HG03432 (cell line): ENCODE measurements around the gene TECTA.
"Not testable (repeated sequence)": the region's sequence is repeated elsewhere in the genome, so short reads cannot be mapped to it uniquely, and the experiment has no call there.

Experiments
- ATAC-seq: cut with Tn5 transposase; IDR thresholded peaks from one replicate; pipeline ENCODE4 v1.9.1; 2021; ENCODE audit warnings: mild to moderate bottlenecking, moderate library complexity; ENCODE audit not compliant: unreplicated experiment

The TECTA gene

DNA sequence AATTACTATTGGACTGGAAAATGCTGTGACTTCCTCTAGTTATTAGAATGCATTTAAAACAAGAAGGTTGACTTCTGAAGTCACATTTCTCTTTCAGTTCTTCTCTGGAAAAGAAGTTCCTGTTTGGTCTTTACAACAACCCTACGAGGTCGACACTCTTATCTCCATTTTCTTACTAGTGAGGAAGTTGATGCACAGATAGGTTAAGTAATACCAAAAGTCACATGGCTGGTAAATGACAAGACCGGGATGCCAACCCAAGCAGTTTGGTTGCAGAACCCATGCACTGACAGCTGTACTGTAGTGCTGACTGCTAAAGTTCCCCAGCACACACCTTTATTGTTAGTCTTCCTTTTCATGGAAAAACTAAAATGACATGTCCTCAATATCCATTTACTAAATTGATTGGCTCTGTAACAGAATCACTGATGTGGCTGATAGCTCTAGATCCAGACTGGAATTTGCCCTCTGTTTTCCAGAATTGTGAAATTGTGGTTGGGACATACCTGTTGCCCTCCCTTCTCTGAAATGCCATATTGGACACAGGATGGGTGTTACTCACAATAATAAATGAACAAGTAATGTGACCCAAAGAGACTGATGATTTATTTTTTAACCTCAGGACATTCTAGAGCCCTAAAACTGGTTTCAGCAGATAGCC lies 9.4 kb upstream of the TECTA start:
- ATAC-seq, result no peak

DNA sequence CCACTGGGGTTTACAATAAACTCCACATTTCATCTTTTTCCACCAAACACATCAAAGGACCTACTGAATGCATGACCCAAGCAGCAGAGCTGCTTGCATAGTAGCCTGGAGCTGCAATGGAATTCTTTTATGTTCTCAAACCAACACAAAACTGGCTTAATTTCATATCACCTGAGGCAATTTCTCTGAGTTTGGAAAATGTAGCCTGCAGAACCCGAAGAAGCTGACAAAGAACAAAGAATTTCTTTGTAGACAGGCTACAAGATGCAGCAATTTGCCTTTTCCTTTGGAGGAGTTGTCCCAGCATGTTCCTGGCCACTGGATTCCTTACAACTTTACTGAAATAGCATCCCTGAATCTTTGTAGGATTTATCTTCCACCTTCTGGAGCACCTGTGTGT lies 5.5 kb upstream of the TECTA start:
- no peak for ATAC-seq

DNA sequence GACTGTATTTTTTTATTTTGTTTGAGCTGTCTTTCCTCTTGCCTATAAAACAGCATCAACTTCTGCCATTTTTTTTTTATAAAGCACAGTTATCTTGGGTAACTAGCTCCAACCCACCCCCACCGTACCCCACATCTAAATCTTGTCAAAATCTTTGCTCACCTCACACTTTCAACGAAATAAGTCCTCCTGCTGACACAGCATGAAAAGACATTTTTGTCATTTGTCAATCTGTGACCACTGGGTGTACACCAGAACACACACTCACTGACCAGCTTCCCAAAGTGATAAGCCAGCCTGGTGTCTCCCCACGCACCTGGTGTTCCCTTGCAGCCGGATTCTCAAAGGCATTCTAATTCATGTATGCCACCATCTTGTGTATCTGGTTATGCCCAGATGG lies 1.7 kb upstream of the TECTA start:
- no peak for ATAC-seq

DNA sequence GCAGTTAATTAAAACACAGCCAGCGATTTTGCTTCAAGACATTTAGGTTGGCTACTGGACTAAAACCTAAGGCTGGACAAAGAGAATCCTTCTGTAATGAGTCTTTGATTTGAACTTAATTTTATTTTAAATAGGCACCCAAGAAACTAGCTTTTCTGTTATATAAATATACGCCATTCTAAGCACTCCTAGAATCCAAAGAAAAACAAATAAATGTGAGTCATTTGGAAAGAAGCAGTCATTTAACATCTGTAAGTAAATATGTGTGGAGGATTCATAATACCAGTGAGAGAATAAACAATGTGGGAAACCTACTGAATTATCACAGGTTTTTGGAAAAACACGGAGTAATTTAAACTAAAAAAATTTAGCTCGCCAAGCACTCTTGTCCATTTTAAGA lies 1.2 kb upstream of the TECTA start:
- ATAC-seq, result no peak

DNA sequence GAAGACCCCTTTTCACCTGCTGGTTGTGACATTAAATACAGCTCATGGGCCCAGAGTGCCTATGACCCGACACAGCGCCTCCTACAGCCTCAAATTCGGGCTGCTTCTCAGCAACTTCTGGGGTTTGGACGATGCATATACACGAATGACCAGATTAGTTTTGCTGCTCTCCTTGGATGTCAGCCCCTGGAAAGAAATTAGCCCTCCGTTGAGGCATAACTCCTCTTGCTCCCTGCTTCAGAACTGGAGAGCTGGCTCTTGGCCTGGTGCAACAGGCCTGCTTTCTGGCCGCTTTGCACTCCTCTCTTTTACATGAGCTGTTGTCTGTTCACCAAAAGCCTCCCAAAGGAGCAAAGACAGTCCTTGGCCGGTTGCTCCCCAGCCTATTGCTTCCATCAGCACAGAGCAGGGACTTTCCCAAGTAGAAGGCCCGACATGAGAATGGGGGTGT lies 3.3 kb downstream of the TECTA start:
- no peak for ATAC-seq

DNA sequence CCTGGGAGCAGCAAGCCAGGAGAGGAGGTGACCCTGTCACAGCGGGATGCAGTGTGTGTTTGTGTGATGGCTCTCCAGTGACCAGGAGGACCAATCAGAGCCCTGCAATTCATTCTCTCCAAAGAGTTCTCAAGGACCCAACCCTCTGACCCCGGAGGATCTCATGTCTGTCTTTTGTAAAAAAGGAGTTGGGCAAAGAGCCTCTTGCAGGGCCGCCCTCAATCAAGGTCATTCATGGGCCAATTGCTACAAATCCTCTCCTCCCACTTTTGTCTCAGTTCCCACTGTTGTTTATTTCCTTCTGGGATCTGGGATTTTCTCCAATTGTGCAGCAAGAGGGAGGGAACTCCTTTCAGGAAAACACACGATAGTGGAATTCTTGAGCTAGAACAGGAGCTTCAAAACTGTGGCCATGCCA lies 4.0 kb downstream of the TECTA start:
- ATAC-seq, result no peak

DNA sequence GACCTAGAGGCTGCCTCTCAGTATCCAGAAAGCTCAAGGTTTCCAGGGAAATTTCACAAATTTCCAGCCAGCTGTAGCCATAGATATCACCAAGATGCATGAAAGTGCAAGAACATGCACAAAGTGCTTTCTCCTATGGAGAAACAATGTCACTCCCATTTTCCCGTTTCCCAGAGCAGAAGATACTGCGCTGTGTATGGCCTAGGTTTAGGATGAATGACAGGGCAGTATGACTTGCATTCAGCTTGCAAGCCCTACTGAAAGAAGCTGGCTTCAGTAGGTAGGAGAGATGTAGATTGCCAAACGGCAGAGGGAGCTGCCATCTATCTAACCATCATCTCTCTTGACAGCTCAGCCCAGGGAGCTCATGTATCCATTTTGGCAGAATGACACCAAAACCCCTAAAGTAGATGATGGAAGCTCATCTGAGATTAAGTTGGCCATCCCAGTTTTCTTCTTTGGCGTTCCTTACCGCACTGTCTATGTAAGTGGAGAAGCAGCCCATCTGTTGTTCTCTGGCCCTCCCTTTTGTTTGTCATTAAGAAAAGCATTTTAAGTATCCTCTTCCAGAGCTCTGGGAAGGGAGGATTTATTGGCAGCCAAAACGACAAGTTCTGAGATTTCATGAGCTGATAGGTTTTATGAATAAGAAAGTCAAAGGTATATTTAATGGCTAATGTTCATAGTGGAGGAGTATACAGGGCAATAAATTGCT lies 4.6 kb downstream of the TECTA start:
- no peak for ATAC-seq

DNA sequence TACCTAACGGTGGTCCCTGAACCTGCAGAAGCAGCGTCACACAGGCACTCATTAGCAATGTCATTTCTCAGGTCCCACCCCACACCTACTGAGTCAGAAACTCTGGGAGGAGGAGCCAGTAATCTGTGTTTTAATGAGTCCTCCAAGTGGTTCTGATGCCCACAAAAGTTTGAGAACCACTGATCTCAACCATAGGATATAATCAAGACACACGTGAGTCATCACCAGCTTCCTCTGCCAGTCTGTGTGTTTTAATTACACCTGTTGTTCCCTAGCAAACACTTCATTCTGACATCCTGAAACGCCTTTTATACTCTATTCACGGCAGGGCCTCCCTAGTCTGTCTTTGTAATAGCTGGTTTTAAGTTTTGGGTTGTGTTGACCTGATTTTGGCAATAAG lies 5.8 kb downstream of the TECTA start:
- no peak for ATAC-seq

DNA sequence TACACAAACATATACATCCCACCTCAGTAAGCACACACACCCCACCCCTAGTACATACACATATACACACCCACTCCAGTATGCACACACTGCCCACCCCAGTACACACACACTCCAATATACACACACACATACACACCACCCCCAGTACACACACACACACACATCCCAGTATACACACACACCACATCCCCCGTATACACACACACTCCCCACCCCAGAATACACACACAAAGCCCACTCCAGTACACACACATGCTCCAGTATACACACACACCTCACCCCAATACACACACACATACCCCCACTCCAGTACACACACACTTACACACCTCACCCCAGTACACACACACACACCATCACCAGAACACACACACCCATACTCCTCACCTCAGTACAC lies 7.4 kb downstream of the TECTA start:
- ATAC-seq, result no peak

DNA sequence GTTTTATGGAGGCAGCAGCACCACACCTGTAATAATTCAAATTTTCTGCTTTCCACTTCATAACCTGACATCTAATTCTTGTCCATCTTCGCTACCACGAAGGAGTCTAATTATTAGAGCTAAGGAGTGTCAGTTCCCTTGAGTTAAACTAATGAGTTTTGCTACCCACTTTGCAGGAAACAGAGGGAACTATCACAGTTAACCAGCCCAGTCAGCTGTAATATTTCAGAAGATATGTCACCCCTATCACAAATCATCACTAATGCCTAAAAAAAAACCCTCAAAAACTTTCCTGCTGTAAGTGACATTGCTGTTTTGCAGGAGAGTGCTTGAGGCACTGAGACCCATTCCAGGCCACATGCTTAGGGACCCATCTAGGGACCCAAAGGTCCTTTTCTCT lies 8.4 kb downstream of the TECTA start:
- ATAC-seq, result no peak

DNA sequence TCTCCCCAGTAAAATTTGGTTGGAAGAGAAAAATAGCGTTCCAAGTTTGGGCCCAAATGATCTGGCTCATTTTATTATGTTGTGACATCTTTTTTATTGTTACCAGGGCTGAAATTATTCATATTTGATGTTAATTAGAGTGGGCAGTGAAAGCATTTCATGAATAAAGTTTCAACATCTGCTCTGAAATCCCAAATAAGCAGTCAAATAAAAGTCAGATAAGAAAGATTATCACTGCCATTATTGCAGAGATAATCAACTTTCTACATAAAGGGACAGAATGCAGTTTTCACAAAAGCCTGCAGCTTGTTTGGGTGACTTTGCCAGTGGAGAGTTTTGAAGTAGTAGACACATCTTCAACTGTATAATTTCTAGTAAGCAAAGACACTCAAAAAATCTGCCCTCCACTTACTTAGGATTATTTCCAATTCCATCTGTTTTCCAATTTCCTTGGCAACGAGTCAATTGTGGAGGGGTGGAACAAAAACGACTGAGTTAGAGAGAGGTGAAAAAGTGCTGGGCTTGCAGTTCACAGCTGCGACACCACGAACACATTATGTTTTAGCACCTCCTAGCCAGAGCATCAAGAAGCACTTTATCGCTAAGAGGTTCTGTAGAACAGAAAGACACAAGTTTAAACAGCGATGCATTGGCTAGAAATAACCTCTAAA lies 9.0 kb downstream of the TECTA start:
- ATAC-seq, result no peak

DNA sequence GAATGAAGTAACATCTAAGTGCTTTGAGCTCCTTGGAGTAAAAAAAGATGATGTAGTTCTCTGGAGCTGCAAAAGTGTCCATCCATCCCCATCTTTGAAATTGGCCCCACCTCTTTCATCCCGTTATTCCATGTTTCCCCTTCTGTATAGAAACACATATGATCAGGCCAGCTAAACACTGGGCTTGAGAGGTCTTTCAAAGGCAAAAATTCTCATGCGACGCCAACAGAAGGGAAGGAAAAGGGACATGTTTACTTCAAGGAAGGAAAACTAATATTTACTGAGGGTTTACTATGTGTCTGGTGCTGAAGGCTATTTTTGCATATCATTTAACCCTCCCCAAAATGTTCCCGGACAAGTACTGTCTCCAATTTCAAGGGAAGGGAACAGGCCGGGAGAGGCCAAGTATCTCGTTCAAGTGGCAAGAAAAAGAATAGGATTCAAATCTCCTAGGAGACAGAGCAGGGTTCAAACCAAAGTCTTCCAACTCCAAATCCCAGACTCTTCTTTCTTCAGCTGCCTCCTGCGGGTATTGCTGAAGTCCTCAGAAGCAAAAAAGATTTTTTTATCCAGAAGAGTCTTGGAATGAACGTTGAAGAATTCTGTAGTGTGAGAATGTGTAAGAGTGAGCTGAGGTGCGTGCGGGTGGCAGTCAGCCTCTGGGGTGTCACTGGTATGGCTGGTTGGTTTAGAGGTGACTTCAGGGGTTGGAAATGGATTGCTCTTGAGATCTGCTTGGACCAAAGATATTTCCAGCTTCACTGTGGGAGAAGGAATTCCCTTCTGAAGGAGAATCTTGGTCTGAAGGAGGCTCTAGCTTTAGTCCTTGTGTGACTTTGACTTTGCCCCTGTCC lies 10.1 kb downstream of the TECTA start:
- no peak for ATAC-seq

DNA sequence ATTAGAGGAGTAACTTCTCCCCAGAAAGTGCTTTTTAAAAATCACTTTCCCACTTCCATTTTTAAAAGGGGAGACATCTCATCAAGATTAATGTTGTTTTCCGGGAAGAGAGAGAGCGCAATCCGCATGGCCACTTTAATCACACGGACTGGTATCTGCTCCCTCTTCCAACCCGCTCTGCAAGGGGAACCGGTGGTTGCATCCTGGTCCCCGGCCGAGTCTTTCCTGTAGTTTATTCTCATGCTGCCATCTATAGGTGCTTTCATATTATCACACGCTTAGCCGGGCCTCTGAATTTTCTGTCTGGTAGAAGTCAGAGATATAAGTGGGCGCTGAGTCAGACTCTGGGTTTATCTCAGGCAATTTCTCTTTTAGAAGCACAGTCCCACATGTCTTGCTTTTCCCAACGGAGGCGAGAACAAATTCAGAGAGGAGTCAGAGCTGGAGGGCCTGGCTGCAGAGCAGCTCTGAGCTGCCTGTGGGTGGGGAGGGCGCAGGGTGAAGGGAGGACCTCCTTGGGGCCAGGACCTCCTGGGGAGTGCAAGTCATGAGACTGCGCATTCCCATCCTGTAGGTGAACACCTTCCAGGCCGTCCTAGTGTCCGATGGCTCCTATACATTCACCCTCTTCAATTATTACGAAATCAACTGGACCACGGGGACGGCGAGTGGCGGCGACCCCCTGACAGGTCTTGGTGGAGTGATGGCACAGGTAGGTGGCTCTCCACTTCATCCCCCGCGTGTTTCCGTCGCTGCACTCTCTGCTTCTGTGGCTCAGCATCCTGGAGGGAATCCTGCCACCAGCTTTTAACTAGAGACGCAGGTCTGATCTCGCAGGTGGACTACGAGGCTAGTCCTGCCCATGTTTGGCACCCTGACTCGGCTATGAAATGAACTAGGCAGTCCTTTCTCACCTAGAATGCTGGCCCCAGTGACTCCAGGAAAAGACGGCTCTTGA lies 11.7 kb downstream of the TECTA start:
- peak; percentile 60 for ATAC-seq

DNA sequence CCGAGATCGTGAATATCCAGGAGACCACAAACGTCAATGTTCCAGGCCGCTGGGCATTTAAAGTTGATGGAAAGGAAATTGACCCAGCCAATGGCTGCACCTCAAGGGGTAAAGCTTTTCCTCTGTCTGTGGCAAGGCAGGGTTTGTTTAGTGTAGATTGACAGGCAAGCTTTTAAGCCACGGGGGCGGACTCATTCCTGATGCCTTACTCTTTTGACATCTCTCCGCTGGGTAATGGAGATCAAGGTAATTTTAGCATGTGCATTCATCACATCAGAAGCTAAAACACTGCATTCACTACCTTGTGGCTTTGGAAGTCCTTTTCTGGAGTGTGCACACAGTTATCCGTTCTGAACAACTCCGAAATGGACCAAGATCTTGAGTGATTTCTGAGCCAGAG lies 12.6 kb downstream of the TECTA start:
- no peak for ATAC-seq

DNA sequence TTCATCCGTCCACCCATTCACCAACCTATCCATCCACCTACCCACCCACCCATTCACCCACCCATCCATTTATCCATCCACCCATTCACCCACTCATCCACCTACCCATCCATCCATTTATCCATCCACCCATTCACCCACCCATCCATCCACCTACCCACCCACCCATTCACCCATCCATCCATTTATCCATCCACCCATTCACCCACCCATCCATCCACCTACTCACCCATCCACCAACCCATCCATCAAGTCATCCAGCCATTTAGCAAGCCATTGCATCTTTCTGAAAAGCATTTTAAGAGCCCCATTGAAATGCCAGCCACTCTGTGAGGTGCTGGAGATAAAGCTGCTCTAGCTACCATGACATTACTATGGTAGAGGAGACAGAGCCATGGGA lies 14.0 kb downstream of the TECTA start:
- not testable (repeated sequence) for ATAC-seq

DNA sequence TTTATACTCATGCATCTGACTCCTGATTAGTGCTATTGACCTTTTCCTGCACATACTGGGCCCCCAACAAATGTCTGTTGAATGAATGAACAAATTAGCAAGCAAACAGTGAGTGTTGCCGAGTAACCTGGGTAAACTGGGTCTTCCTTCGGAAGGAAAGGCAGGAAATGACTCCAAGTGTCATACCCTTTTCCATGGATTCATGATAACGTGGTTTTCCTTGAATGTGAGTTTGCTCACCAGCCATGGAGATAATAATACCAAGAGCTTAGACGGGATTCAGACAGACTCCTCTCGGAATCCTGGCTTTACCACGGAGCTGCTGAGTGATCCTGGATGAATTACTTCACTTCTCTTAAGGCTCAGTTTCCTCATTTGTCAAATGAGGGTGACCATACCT lies 16.7 kb downstream of the TECTA start:
- ATAC-seq, result no peak

DNA sequence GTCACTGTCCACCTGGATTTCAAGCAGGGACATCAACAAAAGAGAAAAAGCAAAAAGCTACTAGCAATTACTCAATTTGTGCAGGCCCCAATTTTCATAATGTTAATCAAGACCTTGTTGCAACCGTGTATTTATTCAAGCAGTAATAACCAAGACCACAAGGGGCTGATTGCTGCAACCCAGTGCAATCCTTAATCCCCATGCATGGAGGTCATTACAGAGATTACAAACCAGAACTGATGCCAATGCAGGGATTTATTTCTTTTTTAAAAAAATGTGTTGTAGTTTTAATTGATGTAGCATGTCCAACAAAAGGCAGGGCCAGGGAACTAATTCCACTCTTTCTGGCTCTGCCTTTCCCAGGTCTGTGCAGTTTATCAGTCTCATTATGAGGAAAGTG lies 18.4 kb downstream of the TECTA start:
- no peak for ATAC-seq

DNA sequence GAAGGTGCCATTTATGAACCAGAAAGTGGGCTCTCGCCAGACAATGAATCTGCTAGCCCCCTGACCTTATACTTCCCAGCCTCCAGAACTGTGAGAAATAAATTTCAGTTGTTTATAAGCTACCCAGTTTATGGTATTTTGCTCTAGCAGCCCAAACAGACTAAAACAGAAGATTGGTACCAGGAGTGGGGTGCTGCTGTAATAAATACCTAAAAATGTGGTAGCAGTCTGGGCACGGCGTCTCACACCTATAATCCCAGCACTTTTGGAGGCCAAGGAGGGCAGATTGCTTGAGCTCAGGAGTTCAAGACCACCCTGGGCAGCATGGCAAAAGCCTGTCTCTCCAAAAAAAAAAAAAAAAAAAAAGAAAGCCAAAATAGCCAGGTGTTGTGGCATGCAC lies 21.3 kb downstream of the TECTA start:
- ATAC-seq, result no peak

DNA sequence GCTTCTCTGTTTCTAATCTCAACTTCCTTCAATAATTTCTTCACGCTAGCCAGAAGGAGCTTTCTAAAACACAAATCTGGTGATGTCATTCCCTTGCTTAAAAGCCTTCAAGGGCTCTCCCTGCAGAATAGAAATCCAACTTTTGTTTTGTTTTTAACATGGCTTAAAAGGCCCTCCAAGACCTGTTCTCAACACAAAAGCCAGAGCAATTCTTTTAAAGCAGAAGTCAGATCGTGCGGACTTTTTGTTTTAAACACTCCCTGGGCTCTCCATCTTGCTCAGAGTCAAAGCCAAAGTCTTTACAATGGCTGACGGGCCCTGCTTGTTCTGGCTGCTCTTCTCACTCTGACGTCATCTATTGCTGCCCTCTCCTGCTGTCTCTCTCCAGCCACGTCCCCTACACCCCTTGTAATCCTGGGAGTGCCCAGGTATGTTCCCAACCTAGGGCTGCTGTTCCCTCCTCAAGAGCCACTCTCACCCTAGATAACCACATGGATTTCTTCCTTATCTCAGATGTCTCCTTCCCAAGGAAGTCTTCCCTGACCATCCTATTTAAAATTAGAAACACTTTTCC lies 22.5 kb downstream of the TECTA start:
- ATAC-seq, result no peak

DNA sequence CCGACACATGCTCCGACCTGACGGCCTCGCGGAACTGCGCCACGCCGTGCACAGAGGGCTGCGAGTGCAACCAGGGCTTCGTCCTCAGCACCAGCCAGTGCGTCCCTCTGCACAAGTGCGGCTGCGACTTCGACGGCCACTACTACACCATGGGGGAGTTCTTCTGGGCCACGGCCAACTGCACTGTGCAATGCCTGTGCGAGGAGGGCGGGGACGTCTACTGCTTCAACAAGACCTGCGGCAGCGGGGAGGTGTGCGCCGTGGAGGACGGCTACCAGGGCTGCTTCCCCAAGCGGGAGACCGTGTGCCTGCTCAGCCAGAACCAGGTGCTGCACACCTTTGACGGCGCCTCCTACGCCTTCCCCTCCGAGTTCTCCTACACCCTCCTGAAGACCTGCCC lies 26.8 kb downstream of the TECTA start:
- ATAC-seq, result no peak
